Kidney (tissue), 14 donors: ENCODE results near the gene RPL26. TPM values are rescaled to one million over a fixed set of nuclear protein-coding genes. Genes with fewer than 3 reads are reported as not detected.

Experiments used
- DNase-seq, 5 donors: peaks; one replicate each; pipeline ENCODE4 v3.0.0-alpha.2; 2013 to 2020
- FAIRE-seq: peaks from 2 replicates; lab custom pipeline; 2012; peaks lifted over from hg19 to GRCh38; lab: Jason Lieb, UNC
- H3K27ac ChIP-seq, 2 donors: one replicate each; pipeline ENCODE4 v1.7.0; 2013; ENCODE audit warnings: low read depth in 2 of 2, low read length in 2 of 2, inconsistent platforms in 1 of 2
- H3K27me3 ChIP-seq: one replicate; pipeline ENCODE4 v1.7.1; 2013; ENCODE audit warnings: low read length, inconsistent platforms; ENCODE audit not compliant: control insufficient read depth, insufficient read depth
- H3K36me3 ChIP-seq, 3 donors: one replicate each; pipeline versions ENCODE4 v1.7.0 to v1.7.1; 2013; ENCODE audit warnings: low read length in 3 of 3, control low read depth in 1 of 3, inconsistent platforms in 1 of 3; ENCODE audit not compliant: insufficient read depth in 3 of 3, control insufficient read depth in 2 of 3
- H3K4me1 ChIP-seq, 3 donors: one replicate each; pipeline versions ENCODE4 v1.7.0 to v1.7.1; 2013; ENCODE audit warnings: low read length in 3 of 3, inconsistent platforms in 1 of 3, low read depth in 1 of 3; ENCODE audit not compliant: control insufficient read depth in 2 of 3, insufficient read depth in 2 of 3
- H3K4me3 ChIP-seq, 3 donors: one replicate each; pipeline versions ENCODE4 v1.7.0 to v1.8.1; 2013; ENCODE audit warnings: low read length in 3 of 3, control low read depth in 1 of 3, inconsistent platforms in 1 of 3
- H3K9ac ChIP-seq, 3 donors: one replicate each; pipeline versions ENCODE4 v1.7.0 to v1.7.1; 2013; ENCODE audit warnings: low read length in 3 of 3, control low read depth in 1 of 3, inconsistent platforms in 1 of 3
- H3K9me3 ChIP-seq, 3 donors: one replicate each; pipeline versions ENCODE4 v1.7.0 to v1.7.1; 2013; ENCODE audit warnings: low read length in 3 of 3, control low read depth in 1 of 3, inconsistent platforms in 1 of 3; ENCODE audit not compliant: control insufficient read depth in 2 of 3, insufficient read depth in 1 of 3
- intact Hi-C: fragments of 100-400 bp; cut with DNase I; formaldehyde crosslinking; loops from one replicate; pipeline ENCODE4 v1.11.1; 2022
- polyA plus RNA-seq: library from polyadenylated mRNA; stranded (reverse); fragments of 350-450 nt; fragmentation: Illumina TruSeq; extraction: RNeasy Lipid Tissue Mini Kit (QIAGEN cat#74804); gene quantifications from one replicate; pipeline ENCODE4 v1.2.3, GENCODE V29; 2014; ENCODE audit warnings: low read depth, low replicate concordance; ENCODE audit not compliant: insufficient read depth
- total RNA-seq: library from RNA; stranded (reverse); fragmentation: NEBNext Ultra II Directional; extraction: Animal tissue kit (Norgen Biotek cat#: 25700); gene quantifications from one replicate; pipeline ENCODE4 v1.2.1, GENCODE V29; 2021
- TF ChIP-seq, protein P1 (sequence below): IDR thresholded peaks from 3 replicates; pipeline ENCODE4 v1.5.1; 2012; ENCODE audit warnings: mild to moderate bottlenecking, moderate library complexity, borderline replicate concordance; ENCODE audit not compliant: insufficient read depth; ENCODE audit errors: extremely low read depth
- donor health status: control.
- donor health status: control.
- donor health status: control.
- donor health status: control.
- donor health status: control.
- donor health status: DM: yes; HTN: yes; CAD: no.
- donor health status: Normal renal cell carcinoma (clear cell type).

The RPL26 gene
- total and polyA plus RNA-seq, 2 donors from 2014 or later, result 1,267 to 2,696 TPM

DNA sequence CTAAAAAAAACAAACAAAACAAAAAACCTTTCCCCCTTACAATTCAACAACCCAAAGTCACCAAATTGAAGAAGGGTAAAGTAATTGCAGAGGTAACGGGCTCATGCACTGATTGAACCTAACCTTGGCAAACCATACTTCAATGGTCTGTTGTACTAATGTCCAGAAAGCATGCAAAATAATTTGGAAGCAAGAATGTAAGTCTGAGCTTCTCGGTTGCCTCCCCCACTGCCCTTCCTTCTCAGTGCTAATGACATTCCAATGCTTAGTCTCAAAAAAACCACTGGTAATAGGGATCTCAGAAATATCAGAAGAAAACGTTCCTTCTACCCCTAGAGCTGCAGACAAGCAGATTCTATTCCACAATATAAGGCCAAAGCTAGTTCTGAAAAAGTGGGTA lies 22.2 kb downstream of the RPL26 start:
- H3K9ac ChIP-seq, result no peak overlapping the region
- TF ChIP-seq, protein P1, sequence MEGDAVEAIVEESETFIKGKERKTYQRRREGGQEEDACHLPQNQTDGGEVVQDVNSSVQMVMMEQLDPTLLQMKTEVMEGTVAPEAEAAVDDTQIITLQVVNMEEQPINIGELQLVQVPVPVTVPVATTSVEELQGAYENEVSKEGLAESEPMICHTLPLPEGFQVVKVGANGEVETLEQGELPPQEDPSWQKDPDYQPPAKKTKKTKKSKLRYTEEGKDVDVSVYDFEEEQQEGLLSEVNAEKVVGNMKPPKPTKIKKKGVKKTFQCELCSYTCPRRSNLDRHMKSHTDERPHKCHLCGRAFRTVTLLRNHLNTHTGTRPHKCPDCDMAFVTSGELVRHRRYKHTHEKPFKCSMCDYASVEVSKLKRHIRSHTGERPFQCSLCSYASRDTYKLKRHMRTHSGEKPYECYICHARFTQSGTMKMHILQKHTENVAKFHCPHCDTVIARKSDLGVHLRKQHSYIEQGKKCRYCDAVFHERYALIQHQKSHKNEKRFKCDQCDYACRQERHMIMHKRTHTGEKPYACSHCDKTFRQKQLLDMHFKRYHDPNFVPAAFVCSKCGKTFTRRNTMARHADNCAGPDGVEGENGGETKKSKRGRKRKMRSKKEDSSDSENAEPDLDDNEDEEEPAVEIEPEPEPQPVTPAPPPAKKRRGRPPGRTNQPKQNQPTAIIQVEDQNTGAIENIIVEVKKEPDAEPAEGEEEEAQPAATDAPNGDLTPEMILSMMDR, result no peak
- H3K27me3 ChIP-seq, result no peaks in the 10 kb centered on the region
- H3K27ac ChIP-seq, result no peak overlapping the region
- no peaks in the 10 kb centered on the region for H3K36me3 ChIP-seq
- no peak overlapping the region for H3K4me3 ChIP-seq
- intact Hi-C loops, result no loop called here
- H3K4me1 ChIP-seq, result peaks cover 5 to 8% (median 7%) of the 10 kb centered on the region in 3 donors
- DNase-seq (peak in 2 of 5 donors; percentile 54 to 55), FAIRE-seq (no peak)
- no peaks in the 10 kb centered on the region for H3K9me3 ChIP-seq

DNA sequence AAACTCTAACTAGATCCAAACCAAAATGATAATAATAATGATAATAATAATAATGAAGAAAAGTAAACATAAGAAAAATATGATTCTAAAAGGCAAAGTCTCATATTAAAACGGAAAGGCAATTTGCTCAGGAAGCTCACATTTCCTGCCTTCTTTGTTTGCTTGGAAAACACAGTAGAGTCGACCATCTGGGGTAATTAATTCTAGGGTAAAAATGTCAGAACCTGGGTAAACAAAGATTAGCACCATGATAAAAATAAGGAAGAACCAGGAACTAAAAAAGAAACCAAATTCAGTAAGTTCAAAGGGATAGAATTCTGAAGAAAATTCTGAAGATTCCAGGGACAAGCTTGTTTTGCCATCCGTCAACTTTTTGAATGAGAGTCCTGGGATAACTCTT lies 22.7 kb downstream of the RPL26 start:
- H3K36me3 ChIP-seq, result no peaks in the 10 kb centered on the region
- H3K27me3 ChIP-seq, result no peaks in the 10 kb centered on the region
- H3K9ac ChIP-seq, result no peak overlapping the region
- intact Hi-C loops, result no loop called here
- TF ChIP-seq, protein P1, result no peak
- FAIRE-seq (peak; percentile 21), DNase-seq (peak in 2 of 5 donors; percentile 27 to 54)
- H3K4me1 ChIP-seq, result peaks cover 5 to 8% (median 7%) of the 10 kb centered on the region in 3 donors
- no peak overlapping the region for H3K27ac ChIP-seq
- no peak overlapping the region for H3K4me3 ChIP-seq
- H3K9me3 ChIP-seq, result no peaks in the 10 kb centered on the region

DNA sequence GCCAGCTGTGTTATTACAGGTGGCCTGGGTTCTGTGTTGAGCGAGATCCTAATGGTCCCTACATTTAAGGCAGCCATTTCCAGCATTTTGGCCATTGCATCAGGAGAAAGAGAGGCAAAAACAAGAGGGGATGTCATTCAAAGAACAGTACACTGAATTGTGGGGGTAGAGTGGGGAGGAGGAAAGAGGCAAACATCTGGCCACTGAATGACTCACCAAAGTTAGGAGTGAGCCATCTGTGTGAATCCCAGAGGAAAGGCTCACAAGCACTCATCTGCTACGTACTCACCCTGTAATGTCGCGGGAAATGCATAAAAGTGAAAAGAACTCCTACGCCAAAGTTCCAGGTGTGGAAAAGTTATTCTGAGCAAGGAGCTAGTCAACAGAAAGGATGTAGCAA lies 23.2 kb downstream of the RPL26 start:
- H3K36me3 ChIP-seq, result no peaks in the 10 kb centered on the region
- FAIRE-seq, result no peak
- no peak overlapping the region for H3K9ac ChIP-seq
- DNase-seq, result peak in 2 of 5 donors; percentile 40 to 74
- H3K27ac ChIP-seq, result no peak overlapping the region
- peaks cover 5 to 8% (median 7%) of the 10 kb centered on the region in 3 donors for H3K4me1 ChIP-seq
- TF ChIP-seq, protein P1, result no peak
- intact Hi-C loops, result no loop called here
- no peak overlapping the region for H3K4me3 ChIP-seq
- H3K9me3 ChIP-seq, result no peaks in the 10 kb centered on the region
- no peaks in the 10 kb centered on the region for H3K27me3 ChIP-seq

DNA sequence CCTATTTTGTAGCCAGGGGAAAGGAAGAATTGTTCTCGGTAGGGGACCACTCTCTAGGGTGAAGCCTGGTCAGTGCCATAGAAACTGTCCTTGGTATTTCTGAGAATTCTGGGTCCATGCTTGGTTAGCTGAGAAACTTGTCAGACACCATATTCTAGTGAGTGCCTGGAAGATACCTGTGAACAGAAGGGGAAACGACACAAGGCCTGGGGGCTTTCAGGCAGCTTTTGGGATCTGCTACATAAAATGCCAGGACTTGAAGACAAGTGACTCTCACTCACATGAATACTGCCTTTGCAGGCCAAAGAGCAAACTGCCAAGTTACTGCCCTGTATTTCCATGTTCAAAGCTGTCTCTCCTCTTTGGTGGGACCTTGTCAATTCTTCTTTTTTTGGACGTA lies 25.1 kb downstream of the RPL26 start:
- intact Hi-C loops, result no loop called here
- H3K4me3 ChIP-seq, result no peak overlapping the region
- DNase-seq (no peak), FAIRE-seq (no peak)
- no peaks in the 10 kb centered on the region for H3K36me3 ChIP-seq
- TF ChIP-seq, protein P1, result no peak
- peaks cover 5 to 8% (median 7%) of the 10 kb centered on the region in 3 donors for H3K4me1 ChIP-seq
- no peaks in the 10 kb centered on the region for H3K9me3 ChIP-seq
- no peak overlapping the region for H3K27ac ChIP-seq
- H3K9ac ChIP-seq, result no peak overlapping the region
- no peaks in the 10 kb centered on the region for H3K27me3 ChIP-seq
